ENCODE measurements around the gene PLEKHN1.
A peak's percentile ranks its signal among the peaks of the same experiment; 100 is the strongest.

The PLEKHN1 gene

DNA sequence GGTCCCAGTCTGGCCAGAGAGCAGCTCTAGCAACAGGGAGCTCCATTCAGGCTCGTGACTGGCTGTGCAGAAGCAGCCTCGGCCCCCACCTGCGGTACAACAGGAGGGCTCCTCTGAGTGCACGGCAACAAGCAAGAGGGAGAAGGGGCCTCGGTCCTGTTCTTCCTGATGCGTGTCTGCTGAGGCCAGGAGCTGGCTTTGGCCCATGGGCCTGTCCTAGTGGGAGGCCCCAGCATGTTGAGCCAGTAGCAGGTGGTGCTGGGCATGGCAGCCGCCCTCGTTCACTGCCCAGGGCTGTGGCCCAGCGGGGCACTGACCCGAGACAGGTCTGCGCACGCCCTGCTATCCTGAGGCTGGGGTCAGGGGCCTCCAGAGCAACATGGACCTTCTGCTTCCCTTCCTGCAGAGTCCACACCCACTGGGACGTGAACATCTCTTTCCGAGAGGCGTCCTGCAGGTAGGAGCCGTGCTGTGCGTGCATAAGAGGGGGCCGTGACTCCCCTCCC, 35.6 kb upstream of the PLEKHN1 start:
- no peak for DNase-seq

DNA sequence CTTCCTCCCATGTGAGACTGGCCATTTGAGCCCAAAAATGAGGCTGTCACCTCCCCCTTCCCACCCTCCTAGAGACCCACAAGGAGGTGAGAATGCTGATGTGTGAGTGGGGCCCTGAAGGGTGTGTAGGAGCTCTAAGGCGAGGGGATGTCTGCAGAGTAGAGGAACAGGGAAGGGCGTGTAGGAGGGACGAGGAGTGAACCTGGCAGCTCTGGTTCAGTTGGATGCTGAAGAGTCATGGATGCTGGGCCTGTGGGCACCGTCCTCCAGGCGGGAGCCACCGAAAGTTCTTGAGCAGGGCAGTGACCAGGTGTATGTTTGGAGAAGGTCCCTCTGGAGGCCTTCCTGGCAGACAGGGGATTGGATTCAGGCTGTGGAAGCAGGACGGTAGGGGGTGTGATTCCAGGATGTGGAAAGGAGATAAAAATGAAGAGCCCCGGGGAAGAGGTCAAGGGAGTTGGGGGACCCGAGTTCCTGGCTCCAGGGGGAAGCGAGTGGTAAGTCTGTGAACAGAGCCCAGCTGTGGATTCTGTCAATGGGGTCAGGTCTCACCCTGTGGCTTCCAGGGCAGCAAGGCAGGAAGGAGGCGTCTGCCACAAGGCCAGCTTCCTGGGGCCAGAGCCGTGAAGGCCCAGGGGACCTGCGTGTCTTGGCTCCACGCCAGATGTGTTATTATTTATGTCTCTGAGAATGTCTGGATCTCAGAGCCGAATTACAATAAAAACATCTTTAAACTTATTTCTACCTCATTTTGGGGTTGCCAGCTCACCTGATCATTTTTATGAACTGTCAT, 34.7 kb upstream of the PLEKHN1 start:
- DNase-seq, result no peak

DNA sequence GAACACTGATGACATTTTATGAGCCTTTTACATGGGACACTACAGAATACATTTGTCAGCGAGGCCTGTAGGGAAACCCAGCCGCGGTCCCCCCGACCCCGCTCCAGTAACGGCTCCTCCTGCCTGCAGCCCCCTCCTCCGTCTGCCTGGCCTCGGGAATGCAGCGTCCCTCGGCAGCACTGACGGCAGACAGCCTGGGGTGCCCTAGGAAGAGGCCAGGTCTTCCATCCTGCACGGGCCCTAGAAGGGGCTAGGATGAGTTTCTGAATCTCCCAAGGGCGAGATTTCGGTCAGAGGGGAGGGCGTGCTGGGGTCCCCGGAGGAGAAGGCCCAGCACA, 34.1 kb upstream of the PLEKHN1 start:
- no peak for DNase-seq

DNA sequence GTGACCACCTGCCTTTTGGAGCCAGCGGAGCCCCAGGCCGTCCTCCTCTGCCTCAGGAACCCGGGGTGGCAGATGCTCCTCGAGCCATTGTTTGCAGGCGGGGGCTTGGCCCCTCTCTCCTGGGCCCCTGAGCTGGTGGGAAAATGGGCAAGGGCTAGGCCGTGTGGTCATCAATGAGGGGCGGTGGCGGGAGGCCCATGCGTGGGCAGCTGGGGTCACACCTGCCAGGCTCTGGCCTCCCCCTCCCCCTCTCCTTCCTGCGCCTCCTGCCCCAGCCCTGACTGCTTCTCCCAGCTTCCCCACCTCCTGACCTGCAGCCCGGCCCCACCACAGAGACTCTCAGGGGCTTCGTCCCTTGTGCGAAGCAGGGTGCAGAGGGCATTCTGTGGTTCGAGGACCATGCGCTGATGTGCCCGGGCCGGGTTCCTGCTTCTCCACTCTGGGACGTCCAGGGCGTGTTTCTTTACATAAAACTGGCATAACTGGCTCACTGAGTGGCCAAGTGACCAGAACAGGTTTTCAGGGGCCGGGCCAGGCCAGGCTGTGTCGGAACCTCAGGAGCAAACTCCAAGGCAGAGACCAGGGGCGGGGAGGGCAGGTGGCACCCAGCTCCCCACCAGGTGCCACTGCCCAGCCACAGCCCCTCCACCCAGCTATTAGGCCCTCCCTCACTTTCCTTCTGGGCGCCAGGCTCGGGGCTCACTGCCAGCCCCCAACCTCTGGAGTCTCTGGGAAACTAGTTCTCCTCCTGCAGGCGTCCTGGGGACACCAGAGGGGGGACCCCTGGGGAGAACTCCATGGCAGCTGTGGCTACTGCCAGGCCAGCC, 33.3 kb upstream of the PLEKHN1 start:
- DNase-seq, result no peak

DNA sequence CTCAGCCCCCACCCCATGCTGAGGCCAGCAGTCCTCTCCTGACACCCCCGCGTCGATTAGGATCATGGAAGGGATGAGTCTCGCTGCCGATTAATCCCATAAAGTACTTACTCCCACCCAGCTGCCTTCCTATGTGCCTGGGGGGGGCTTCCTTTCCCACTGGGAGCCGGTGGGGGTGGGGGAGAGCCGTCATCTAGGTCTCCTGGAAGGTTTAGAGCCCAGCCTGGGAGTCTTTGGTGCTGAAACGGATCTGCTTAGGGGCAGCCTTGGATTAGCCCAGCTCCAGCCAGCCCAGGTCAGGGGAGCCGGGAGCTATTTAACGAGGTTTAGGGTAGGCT, 32.7 kb upstream of the PLEKHN1 start:
- DNase-seq, result no peak

DNA sequence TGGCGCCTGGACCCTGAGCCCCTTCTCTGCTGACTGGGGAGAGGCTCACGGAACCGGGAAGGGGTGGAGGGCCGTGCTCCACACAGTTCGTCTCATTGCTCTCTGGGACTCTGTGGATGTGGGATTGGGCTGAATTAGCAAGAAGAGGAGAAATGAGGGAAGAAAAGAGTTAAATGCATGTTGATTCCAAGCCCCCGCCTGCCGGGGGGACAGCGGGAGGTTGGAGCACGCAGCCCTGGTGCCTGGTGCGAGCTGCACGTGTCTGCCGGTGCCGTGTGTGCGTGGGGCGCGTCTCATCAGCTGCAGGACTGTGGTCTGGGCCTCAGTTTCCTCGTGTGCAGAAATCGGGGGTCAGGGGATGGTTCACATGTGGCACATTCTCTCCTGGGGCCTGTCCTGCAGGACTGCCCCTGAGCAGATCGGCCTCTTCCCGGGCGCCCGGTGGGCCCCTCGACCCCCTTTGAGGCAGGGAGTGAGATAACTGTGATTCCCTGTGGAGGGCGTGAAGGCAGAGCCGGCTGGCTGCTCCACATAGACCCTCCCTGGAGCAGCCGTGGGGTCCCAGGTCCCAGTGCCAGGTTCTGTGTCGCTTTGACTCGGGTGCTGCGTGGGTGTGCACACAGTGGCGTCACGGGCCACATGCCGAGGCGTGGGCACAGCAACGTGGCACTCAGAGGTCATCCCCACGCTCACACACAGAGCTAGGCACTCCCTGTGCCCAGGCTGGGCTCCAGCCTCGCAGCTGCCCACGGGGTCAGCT, 31.1 kb upstream of the PLEKHN1 start:
- DNase-seq, result no peak

DNA sequence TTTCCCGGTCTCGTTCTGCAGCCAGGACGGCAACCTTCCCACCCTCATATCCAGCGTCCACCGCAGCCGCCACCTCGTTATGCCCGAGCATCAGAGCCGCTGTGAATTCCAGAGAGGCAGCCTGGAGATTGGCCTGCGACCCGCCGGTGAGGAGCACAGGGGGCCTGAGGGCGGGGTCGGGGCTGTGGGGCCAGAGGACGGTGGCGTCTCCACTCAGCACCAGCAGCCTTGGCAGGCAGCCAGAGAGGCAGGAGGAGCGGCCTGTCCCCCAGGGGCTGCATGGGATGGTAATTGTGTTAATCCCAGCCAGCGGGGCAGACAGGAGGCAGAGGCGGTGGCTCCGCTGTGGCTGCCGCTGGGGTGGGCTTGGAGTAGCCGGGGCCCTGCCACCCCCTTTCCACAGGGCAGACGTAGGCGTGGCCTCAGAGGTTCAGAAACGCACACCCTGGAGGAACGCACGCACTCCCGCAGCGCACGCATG, 30.5 kb upstream of the PLEKHN1 start:
- DNase-seq, result no peak

DNA sequence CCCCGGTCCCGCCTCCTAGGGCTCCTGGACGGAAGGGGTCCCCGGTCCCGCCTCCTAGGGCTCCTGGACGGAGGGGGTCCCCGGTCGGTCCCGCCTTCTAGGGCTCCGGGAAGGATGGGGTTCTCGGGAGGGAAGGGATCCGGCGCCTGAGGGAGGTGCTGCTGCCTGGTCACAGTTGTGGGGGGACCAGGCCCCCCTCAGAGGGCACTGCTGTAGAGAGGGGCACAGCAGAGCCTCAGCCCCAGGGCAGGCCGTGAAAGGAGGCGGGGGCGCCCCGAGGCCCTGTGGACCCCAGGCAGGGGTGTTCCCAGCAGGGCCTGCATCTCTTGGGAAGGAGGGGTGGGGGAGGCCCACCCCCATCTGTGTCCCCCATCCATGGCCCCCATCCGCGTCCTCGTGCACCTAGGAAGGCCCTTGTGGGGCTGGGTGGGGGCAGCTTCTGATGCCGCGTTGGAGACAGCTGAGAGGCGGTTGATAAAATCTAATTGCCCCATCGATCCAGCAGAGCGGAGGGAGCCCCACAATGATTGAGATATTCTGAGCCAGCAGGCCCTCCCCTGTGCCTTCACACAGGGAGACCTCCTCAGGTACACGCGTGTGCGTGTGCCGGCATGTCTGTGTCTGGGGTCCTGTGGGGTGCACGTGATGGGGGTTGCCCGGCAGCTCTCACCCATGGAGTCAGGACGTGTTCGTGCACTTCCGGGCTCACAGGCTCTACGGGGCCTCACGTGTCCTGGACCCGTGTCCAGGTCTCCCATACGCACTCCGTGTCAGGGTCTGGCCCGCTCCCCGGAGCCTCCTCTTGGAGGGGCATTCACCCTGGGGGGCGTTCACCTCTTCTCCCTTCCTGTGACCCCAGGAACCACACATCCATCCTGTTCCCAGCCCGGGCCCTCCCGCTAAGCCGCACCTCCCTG, 29.7 kb upstream of the PLEKHN1 start:
- no peak for DNase-seq

DNA sequence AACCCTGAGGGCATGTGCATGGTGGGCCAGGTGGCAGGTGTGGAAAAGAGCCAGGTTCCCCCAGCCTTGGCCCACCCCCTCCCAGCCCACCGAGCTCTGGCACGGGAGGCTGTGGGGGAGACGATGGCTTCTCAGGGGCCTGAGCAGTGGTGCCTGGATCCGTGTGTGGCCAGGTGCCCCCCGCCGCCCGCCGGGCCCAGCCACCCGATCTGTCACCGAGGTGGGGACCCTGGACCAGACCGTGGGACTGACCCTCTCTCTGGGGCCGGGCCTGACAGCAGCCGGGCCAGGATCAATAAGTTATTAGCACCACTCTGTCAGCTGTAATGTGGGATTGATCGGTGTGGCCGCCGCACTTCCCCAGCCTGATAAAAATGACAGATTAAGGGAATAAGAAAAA, 28.8 kb upstream of the PLEKHN1 start:
- no peak for DNase-seq

DNA sequence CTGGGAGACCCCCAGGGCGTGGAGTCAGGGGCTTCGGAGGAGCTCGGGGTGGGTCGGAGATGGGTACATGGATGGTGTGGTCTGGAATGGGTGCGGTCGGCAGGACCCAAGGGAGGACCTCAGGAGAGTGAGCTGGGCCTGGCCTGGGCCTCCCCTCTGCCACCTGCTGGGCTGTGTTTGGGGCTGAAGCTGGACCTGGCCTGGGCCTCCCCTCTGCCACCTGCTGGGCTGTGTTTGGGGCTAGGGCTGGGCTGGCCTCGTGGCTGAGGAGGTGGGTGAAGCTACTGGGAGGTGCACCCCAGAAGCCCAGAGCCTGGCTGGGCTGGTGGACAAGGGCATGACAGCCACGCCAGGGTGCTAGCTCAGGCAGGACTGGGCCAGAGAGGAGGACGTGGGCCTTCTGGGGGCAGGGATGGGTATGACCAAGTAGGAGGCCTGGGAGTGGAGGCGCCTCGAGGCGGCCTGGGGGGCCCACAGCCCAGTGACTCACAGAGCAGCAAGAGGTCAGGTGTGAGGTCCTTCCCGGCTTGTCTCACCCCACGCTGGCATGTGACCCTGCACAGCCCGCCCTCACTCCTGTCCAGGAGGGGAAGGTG, 28.1 kb upstream of the PLEKHN1 start:
- no peak for DNase-seq

DNA sequence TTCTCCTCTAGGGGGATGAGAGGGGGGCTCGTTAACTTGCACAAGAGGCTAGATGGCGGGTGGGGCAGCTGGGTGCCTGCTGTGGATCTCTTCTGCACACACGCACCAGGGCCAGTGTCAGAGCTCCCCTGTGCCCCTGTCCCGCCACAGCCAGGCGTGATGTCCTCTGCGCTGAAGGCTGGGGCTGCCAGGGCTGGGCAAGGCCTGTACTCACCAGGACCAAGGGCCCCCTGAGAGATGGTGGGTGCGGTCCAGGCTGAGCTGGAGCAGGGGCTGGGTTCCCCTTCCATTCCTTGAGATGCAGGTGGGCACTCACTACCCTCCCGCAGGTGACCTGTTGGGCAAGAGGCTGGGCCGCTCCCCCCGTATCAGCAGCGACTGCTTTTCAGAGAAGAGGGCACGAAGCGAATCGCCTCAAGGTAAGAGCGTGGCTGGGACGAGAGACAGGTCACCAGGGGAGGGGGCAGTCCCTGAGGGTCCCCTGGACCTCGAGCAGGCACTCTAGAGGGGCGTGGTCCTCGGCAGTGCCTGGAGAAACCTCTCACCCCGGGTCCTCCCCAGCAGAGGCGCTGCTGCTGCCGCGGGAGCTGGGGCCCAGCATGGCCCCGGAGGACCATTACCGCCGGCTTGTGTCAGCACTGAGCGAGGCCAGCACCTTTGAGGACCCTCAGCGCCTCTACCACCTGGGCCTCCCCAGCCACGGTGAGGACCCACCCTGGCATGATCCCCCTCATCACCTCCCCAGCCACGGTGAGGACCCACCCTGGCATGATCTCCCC, 27.4 kb upstream of the PLEKHN1 start:
- DNase-seq, result no peak

DNA sequence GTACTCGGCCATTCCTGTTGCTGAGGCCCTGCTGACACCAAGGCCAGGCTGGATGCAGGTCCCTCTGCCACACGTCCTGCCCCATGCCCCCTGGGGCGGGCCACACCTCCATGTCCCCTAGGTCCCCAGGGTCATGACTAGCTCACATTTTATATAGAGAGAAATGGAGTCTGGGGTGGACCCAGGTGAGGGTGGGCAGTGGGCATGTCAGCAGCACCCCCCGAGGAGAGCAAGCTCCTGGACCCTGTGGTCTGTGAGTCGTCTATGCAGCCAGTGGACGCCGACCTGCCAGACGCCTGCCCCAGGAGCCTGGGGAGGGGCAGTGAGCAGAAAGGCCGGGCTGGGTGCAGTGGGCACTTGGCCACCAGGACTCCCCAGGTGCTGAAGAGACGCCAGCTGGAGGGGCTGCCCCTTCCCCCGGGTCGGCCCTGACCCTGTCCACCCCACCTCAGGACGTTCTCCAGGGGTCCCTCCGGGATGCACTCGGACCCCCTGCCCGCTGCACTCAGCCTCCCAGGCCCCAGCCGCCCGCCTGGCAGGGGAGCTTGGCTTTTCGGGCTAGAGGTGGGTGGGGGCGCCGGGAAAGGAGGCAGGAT, 26.7 kb upstream of the PLEKHN1 start:
- DNase-seq, result no peak

DNA sequence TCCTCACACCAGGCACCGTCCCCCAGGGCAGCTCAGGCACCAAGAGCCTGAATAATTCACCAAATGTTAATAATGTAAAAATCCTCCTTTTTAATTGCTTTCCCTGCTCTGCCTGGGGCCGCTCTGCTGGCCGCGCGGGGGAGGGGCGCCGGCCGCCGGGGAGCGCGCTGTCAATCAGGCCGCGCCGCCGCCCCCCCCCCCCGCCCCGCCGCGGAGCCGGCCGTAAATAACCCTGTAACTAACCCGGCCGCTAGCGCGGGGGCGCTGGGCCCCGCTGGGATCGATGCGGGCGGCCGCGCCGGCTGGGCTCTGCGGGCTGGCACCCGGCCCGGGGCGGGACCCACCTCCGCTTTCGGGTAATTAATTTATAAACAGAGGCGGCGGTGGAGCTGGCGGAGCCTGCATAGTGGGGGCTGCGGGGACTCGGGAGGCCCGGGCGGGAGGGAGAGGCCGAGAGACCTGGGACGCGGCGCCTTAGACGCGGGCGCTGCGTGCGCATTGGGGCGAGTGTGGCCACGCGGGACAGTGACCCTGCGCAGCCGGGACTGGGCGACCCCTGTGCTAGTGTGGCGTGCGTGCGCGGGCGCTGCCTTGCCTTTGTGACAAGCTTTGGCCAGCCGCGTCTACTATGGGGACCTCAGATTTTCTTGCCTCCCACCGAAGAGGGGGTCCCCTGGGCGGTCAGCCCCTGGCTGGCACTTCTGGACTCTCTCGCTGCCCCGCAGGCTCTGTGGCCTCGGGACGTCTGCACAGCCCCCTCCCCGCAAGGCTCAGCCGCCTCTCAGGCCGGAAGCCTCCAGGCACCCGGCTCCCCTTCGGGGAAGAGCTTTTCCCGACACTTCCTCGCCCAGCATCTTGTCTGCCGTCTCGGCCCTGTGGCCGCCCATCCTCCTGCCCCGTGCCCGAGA, 25.9 kb upstream of the PLEKHN1 start:
- DNase-seq, result peak in 1 of 2 experiments; percentile 53

DNA sequence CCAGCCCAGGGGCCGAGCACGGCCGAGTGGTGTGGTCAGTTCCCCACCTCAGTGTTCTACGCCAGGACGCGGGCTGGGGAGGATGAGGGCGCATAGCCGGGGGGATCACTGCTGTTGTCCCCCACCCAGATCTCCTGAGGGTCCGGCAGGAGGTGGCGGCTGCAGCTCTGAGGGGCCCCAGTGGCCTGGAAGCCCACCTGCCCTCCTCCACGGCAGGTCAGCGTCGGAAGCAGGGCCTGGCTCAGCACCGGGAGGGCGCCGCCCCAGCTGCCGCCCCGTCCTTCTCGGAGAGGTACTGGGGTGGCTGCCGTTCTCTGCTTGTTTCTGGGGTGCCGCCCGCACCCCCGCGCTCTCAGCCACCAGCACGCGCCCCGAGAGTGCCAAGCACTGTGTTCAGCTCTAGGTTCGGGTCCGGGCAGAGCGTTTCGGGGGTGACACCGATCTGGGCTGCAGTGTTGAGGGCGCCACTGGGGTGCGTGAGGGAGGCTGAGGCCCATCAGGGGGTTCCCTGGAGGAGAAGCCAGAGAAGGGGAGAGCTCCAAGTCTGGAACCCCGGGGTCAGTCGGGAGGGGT, 25.2 kb upstream of the PLEKHN1 start:
- no peak for DNase-seq

DNA sequence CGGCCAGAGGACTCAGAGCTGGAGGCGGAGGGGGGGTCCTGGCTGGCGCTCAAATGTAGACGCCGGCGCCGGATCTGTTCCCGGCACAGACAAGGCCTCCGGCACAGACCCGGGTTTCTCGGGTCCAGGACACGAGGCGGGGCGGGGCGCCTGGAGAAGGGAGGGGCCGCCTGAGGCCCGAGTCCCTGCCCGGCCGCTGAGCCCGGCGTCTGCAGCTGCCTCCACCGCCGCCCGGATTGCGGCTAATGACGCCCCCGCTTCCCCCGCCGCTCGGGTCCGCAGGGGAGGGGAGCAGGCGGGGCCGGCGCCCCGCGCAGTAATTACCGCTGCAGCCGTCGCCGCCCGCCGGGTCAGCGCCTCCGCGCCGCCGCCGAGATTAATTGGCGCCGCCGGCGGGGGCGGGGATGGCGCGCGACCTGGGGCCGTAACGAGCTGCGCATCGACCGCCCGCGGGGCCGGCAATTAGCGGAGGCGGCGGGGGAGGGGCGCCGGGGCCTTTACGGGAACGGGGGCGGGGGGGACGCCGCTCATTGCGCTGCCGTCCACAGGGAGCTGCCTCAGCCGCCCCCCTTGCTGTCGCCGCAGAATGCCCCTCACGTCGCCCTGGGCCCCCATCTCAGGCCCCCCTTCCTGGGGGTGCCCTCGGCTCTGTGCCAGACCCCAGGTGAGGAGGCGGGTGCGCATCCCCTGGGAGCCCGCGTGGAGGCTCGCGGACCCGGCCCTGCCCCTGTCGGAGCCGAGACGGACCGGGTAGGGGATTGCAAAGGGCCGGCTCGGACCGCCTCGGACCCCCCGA, 24.5 kb upstream of the PLEKHN1 start:
- peak in 1 of 2 experiments; percentile 62 for DNase-seq

DNA sequence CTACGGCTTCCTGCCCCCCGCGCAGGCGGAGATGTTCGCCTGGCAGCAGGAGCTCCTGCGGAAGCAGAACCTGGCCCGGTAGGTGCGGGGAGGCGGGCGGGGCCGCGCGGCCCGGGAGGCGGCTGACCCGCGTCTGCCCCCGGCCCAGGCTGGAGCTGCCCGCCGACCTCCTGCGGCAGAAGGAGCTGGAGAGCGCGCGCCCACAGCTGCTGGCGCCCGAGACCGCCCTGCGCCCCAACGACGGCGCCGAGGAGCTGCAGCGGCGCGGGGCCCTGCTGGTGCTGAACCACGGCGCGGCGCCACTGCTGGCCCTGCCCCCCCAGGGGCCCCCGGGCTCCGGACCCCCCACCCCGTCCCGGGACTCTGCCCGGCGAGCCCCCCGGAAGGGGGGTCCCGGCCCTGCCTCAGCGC, 23.9 kb upstream of the PLEKHN1 start:
- no peak for DNase-seq

DNA sequence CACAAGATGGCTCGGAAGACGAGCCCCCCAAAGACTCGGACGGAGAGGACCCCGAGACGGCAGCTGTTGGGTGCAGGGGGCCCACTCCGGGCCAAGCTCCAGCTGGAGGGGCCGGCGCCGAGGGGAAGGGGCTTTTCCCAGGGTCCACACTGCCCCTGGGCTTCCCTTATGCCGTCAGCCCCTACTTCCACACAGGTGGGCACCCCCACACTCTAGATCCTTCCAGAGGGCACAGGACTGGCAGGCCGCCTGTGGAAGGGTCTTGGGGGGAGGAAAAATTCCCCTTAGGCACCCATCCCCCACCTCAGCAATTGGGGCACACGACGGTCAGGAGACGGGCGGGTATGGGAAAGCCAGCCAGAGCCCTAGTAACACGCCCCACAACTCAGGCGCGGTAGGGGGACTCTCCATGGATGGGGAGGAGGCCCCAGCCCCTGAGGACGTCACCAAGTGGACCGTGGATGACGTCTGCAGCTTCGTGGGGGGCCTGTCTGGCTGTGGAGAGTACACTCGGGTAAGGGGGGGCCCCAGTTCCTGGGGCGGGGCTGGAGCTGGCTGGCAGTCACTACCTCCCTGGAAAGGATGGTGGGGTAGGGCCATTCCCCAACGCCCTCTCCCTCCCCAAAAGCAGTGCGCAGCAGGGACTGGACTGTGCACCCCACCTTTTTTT, 23.3 kb upstream of the PLEKHN1 start:
- no peak for DNase-seq
